IMR-90 (cell line): Measurements from ENCODE around the gene USP12. TPM values are rescaled to one million over a fixed set of nuclear protein-coding genes. Genes with fewer than 3 reads are reported as not detected.

Experiments used
- ATAC-seq: fragments of 200-7000 bp; cut with Tn5 transposase; 2 replicates; pipeline ENCODE4 v1.9.1; 2020; ENCODE audit warnings: low read depth, mild to moderate bottlenecking, moderate library complexity
- BruUV-seq: library from RNA; stranded (reverse); fragments of 400-500 nt; replicated peaks from 2 replicates; lab custom pipeline; 2021; lab: Mats Ljungman, UMichigan
- CTCF ChIA-PET: fragments of 300-600 bp; formaldehyde crosslinking; extraction: SDS; loops from one replicate; lab custom pipeline; 2021; ENCODE audit warnings: antibody characterized with exemption; lab: Yijun Ruan, JAX
- POLR2A ChIA-PET: fragments of 300-600 bp; sonication (Branson Sonifier 250); formaldehyde crosslinking; loops from one replicate; lab custom pipeline; 2022; ENCODE audit warnings: antibody characterized with exemption; ENCODE audit not compliant: unreplicated experiment; lab: Charles Lee
- DNase-seq: peaks from one replicate; pipeline ENCODE4 v3.0.0; 2013
- H2AFZ ChIP-seq: replicated peaks from 2 replicates; pipeline ENCODE3; 2013; ENCODE audit warnings: low read length, mild to moderate bottlenecking; ENCODE audit not compliant: poor library complexity
- H2AK5ac ChIP-seq: 2 replicates; pipeline ENCODE4 v1.6.1; 2013; ENCODE audit warnings: low read depth, low read length, inconsistent platforms
- H2AK9ac ChIP-seq: replicated peaks from 2 replicates; pipeline ENCODE3; 2013; ENCODE audit warnings: mild to moderate bottlenecking, low read depth, low read length, moderate library complexity; ENCODE audit not compliant: poor library complexity
- H2BK120ac ChIP-seq: 2 replicates; pipeline ENCODE4 v1.6.1; 2013; ENCODE audit warnings: low read depth, low read length, inconsistent platforms
- H2BK15ac ChIP-seq: 3 replicates; pipeline ENCODE4 v1.6.1; 2013; ENCODE audit warnings: low read depth, low read length, inconsistent platforms
- H2BK20ac ChIP-seq: 2 replicates; pipeline ENCODE4 v1.6.1; 2013; ENCODE audit warnings: low read depth, mild to moderate bottlenecking, inconsistent platforms, low read length, moderate library complexity
- H2BK5ac ChIP-seq: 2 replicates; pipeline ENCODE4 v1.6.1; 2013; ENCODE audit warnings: mild to moderate bottlenecking, low read depth, low read length, inconsistent platforms; ENCODE audit not compliant: poor library complexity, severe bottlenecking
- H3K14ac ChIP-seq: replicated peaks from 2 replicates; pipeline ENCODE4 v1.6.1; 2013; ENCODE audit warnings: low read depth, low read length, inconsistent platforms
- H3K18ac ChIP-seq: 2 replicates; pipeline ENCODE4 v1.6.1; 2013; ENCODE audit warnings: low read depth, low read length, control low read depth
- H3K23ac ChIP-seq: 2 replicates; pipeline ENCODE4 v1.6.1; 2013; ENCODE audit warnings: low read depth, low read length, inconsistent platforms
- H3K27ac ChIP-seq: 2 replicates; pipeline ENCODE4 v1.5.1; 2013; ENCODE audit warnings: mild to moderate bottlenecking, control low read depth, low read length; ENCODE audit not compliant: insufficient read depth
- H3K27me3 ChIP-seq: 2 replicates; pipeline ENCODE4 v1.6.1; 2013; ENCODE audit warnings: low read length; ENCODE audit not compliant: control insufficient read depth, insufficient read depth
- H3K36me3 ChIP-seq: 2 replicates; pipeline ENCODE4 v1.6.1; 2013; ENCODE audit warnings: low read length, mixed read lengths; ENCODE audit not compliant: control insufficient read depth, insufficient read depth
- H3K4ac ChIP-seq: 2 replicates; pipeline ENCODE4 v1.6.1; 2013; ENCODE audit warnings: low read depth, low read length, inconsistent platforms
- H3K4me1 ChIP-seq: 2 replicates; pipeline ENCODE4 v1.6.1; 2013; ENCODE audit warnings: low read length, mixed read lengths; ENCODE audit not compliant: control insufficient read depth, insufficient read depth
- H3K4me2 ChIP-seq: 2 replicates; pipeline ENCODE4 v1.6.1; 2013; ENCODE audit warnings: low read depth, mild to moderate bottlenecking, control low read depth, low read length, moderate library complexity
- H3K4me3 ChIP-seq: 2 replicates; pipeline ENCODE4 v1.5.1; 2013; ENCODE audit warnings: low read depth, mild to moderate bottlenecking, control low read depth, low read length, moderate library complexity; ENCODE audit not compliant: insufficient read depth
- H3K56ac ChIP-seq: 2 replicates; pipeline ENCODE4 v1.6.1; 2013; ENCODE audit warnings: low read length, inconsistent platforms; ENCODE audit not compliant: insufficient read depth; ENCODE audit errors: extremely low read depth
- H3K79me1 ChIP-seq, 2 experiments: 2 replicates each; pipeline ENCODE4 v1.6.1; 2013; ENCODE audit warnings: low read length in 2 of 2, inconsistent platforms in 1 of 2, low read depth in 1 of 2
- H3K9ac ChIP-seq: 2 replicates; pipeline ENCODE4 v1.6.1; 2013; ENCODE audit warnings: low read depth, low read length, control low read depth
- H3K9me1 ChIP-seq: 2 replicates; pipeline ENCODE4 v1.6.1; 2013; ENCODE audit warnings: low read length, inconsistent platforms; ENCODE audit not compliant: insufficient read depth
- H3K9me3 ChIP-seq: 2 replicates; pipeline ENCODE4 v1.6.1; 2013; ENCODE audit warnings: low read length; ENCODE audit not compliant: control insufficient read depth, insufficient read depth
- H4K20me1 ChIP-seq: 2 replicates; pipeline ENCODE4 v1.6.1; 2013; ENCODE audit warnings: low read length, inconsistent platforms; ENCODE audit not compliant: insufficient read depth
- H4K5ac ChIP-seq: 2 replicates; pipeline ENCODE4 v1.6.1; 2013; ENCODE audit warnings: mild to moderate bottlenecking, low read depth, low read length, control low read depth
- H4K8ac ChIP-seq, 2 experiments: 2 replicates each; pipeline ENCODE4 v1.6.1; 2013; ENCODE audit warnings: low read depth in 2 of 2, low read length in 2 of 2, control low read depth in 1 of 2, inconsistent platforms in 1 of 2
- H4K91ac ChIP-seq: 2 replicates; pipeline ENCODE4 v1.6.1; 2013; ENCODE audit warnings: low read depth, low read length, inconsistent platforms; ENCODE audit not compliant: insufficient read depth
- POLR2A ChIP-seq: IDR thresholded peaks from 2 replicates; pipeline ENCODE4 v1.6.1; 2012; ENCODE audit warnings: mild to moderate bottlenecking, low read depth, low read length
- WGBS, 2 experiments: methylation state at CpG; one replicate each; pipeline versions ENCODE4 v1.1.5 to v1.1.7; 2013; ENCODE audit warnings: missing lambda C conversion rate in 2 of 2; ENCODE audit not compliant: insufficient read length in 1 of 2; ENCODE audit errors: extremely low coverage in 2 of 2; 5-methylcytosine and 5-hydroxymethylcytosine counted together
- dilution Hi-C: fragments of 300-500 bp; cut with HindIII; formaldehyde crosslinking; loops from one replicate; pipeline ENCODE4 v1.14.3; 2018; ENCODE audit warnings: low sequenced_read_pairs; ENCODE audit not compliant: unreplicated experiment
- in situ Hi-C: fragments of 300-500 bp; cut with MboI; formaldehyde crosslinking; loops from 3 replicates; pipeline ENCODE4 v1.14.3; 2019; ENCODE audit warnings: low sequenced_read_pairs, inconsistent platforms, mixed read lengths
- intact Hi-C: fragments of 100-400 bp; cut with micrococcal nuclease; formaldehyde crosslinking; loops from 2 replicates; pipeline ENCODE4 v1.10.0; 2022
- polyA plus RNA-seq, 3 experiments: library from polyadenylated mRNA; depleted of rRNA; stranded (reverse); fragments of >200 nt; gene quantifications; 2 replicates each; pipeline ENCODE4 v1.2.3, GENCODE V29; 2012; ENCODE audit warnings: low replicate concordance in 1 of 3
- total RNA-seq: library from RNA; depleted of rRNA; stranded (reverse); fragments of >200 nt; gene quantifications from 2 replicates; pipeline ENCODE4 v1.2.3, GENCODE V29; 2012

USP12 gene
- total and polyA plus RNA-seq, 2 of the 4 experiments (the other 2 are of a cell fraction) = 11.8 to 16.5 TPM

DNA sequence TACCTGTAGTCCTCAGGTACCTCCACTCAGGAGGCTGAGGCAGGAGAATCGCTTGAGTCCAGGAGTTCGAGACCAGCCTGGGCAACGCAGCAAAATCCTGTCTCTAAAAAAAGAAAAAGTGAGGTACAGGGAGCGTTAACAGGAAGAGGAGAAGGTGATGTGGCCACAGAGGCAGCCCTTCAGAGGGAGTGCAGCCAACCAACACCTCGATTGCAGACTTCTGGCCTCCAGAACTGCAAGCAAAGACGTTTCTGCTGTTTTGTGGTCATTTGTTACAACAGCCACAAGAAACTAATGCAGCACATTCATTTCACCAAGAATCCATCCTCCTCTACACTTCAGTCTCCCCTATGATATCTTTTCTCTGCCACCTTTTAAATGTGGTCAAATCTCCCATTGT, 145.2 kb downstream of the USP12 start:
- DNase-seq = no peak
- Histone ChIP-seq H2BK120ac (no peak overlapping the region), H3K4me2 (no peak overlapping the region), H4K91ac (no peak overlapping the region), H3K18ac (no peak overlapping the region), H3K4me1 (peaks cover 11% of the 10 kb centered on the region), H3K27me3 (peaks cover 12% of the 10 kb centered on the region), H4K20me1 (peaks cover 13% of the 10 kb centered on the region), H2BK5ac (no peak overlapping the region), H4K8ac (no peak overlapping the region), H3K9me1 (peaks cover 9% of the 10 kb centered on the region; the same call in 1 of the 2 replicates), H2AFZ (no peak overlapping the region), H2AK9ac (no peak overlapping the region), H3K79me1 (no peaks in the 10 kb centered on the region), H3K36me3 (no peaks in the 10 kb centered on the region), H2BK20ac (no peak overlapping the region), H3K56ac (no peak overlapping the region), H2AK5ac (no peak overlapping the region), H3K9me3 (no peaks in the 10 kb centered on the region), H3K14ac (no peak overlapping the region), H3K9ac (no peak overlapping the region), H3K27ac (no peak overlapping the region), H4K5ac (no peak overlapping the region), H3K23ac (no peak overlapping the region), H3K4ac (no peak overlapping the region), H2BK15ac (no peak overlapping the region), H3K4me3 (no peak overlapping the region)
- dilution Hi-C loops (no loop called here), intact Hi-C loops (no loop called here), in situ Hi-C loops (no loop called here)
- TF ChIP-seq POLR2A = no peak
- POLR2A ChIA-PET = no interaction called here
- WGBS, 2 experiments = 86% methylated on average over 3 of the region's 6 CpGs; no CpG with 5 or more reads in 1 of the 2 experiments
- BruUV-seq = no TSS peak
- no peak for ATAC-seq
- CTCF ChIA-PET = no interaction called here
